ENCODE results near the gene RPS24.

RPS24 gene

GRCh38 chr10:78000956-78001472 lies 32.6 kb upstream of the RPS24 start:
- no peak for DNase-seq (ENCODE audit: low spot score)
- no peak for TF ChIP-seq CTCF (IDR thresholded peaks at IDR 0.05; ENCODE audit: extremely low read depth, missing control alignments)

GRCh38 chr10:78002541-78003288 lies 30.9 kb upstream of the RPS24 start:
- no peak for TF ChIP-seq CTCF (IDR thresholded peaks at IDR 0.05; ENCODE audit: extremely low read depth, missing control alignments)
- no peak for DNase-seq (ENCODE audit: low spot score)

- no peak for TF ChIP-seq CTCF (IDR thresholded peaks at IDR 0.05; ENCODE audit: extremely low read depth, missing control alignments)
- no peak for DNase-seq (ENCODE audit: low spot score)
Observed at GRCh38 chr10:78004215-78005026, 29.2 kb upstream of the RPS24 start.

- no peak for TF ChIP-seq CTCF (IDR thresholded peaks at IDR 0.05; ENCODE audit: extremely low read depth, missing control alignments)
Observed at GRCh38 chr10:78007172-78007571, 26.5 kb upstream of the RPS24 start.

GRCh38 chr10:78009662-78010061 lies 24.0 kb upstream of the RPS24 start:
- no peak for DNase-seq (ENCODE audit: low spot score)
- TF ChIP-seq CTCF (IDR thresholded peaks at IDR 0.05; ENCODE audit: extremely low read depth, missing control alignments) = no peak

More at GRCh38 chr10:78007172-78007571, 26.5 kb upstream of the RPS24 start:
- no peak for DNase-seq (ENCODE audit: low spot score)

GRCh38 chr10:78010278-78010677 lies 23.4 kb upstream of the RPS24 start:
- TF ChIP-seq CTCF (IDR thresholded peaks at IDR 0.05; ENCODE audit: extremely low read depth, missing control alignments) = no peak
- DNase-seq (ENCODE audit: low spot score) = no peak

GRCh38 chr10:78011065-78011464 lies 22.6 kb upstream of the RPS24 start:
- no peak for TF ChIP-seq CTCF (IDR thresholded peaks at IDR 0.05; ENCODE audit: extremely low read depth, missing control alignments)
- DNase-seq (ENCODE audit: low spot score) = no peak
